GM19452 (cell line): ENCODE results near the gene STARD10.
"Not testable (repeated sequence)": the region's sequence is repeated elsewhere in the genome, so short reads cannot be mapped to it uniquely, and the experiment has no call there.

Experiments
- ATAC-seq: cut with Tn5 transposase; IDR thresholded peaks from one replicate; pipeline ENCODE4 v1.9.1; 2021; ENCODE audit not compliant: unreplicated experiment

STARD10 gene

DNA sequence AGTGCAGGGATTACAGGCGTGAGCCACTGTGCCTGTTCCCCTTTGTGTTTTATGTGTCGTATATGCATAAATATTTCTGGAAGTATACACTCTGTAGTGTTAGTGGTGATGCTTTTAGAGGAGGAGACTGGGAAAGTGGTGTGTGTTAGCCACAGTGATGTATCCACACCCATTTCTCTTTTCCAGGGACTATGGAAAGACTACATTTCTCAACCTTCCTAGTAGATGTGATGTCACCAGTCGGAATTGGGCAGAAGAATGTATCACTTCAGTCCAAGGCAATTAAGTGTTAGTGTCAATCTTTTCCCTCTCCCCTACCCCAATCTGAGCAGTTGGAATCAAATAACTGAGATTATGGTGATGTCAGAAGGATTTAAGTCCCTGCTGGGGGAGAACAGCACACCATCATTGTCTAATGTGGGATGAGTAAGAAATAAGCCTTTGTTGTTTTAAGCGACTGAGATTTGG lies 14.5 kb upstream of the STARD10 start:
- no peak for ATAC-seq

DNA sequence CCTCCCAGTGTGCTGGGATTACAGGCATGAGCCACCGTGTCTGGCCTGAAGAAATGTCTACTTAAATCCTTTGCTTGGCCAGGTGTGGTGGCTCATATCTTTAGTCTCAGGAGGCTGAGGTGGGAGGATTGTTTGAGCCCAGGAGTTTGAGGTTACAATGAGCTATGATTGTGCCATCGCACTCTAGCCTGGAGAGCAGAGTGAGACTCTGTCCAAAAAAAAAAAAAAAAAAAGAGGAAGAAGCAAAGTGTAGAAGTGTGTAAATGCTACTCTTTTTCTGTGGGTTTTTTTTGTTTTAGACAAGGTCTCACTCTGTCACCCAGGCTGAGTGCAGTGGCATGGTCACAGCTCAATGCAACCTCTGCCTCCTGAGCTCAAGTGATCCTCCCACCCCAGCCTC lies 13.9 kb upstream of the STARD10 start:
- ATAC-seq: no peak

DNA sequence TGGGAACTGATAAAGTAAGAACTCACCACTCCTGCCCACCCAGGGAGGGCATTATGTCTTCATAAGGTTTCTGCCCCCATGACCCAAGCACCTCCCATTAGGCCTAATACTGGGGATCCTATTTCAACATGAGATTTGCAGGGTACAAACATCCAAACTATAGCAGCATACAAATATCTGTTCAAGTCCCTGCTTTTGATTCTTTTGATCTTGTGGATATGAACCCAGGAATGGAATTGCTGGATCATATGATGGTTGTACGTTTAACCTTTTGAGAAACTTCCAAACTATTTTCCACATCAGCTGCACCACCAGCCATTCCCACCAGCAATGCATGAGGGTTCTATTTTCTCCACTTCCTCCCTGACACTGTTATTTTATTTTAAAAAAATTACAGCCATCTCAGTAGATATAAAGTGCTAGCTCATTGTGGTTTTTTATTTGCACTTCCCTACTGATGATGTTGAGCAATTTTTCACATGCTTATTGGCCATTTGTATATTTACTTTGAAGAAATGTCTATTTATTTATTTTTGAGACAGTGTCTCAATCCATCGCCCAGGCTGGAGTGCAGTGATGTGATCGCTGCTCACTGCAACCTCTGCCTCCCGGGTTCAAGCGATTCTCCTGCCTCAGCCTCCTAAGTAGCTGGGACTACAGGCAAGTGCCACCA lies 13.3 kb upstream of the STARD10 start:
- ATAC-seq: no peak

DNA sequence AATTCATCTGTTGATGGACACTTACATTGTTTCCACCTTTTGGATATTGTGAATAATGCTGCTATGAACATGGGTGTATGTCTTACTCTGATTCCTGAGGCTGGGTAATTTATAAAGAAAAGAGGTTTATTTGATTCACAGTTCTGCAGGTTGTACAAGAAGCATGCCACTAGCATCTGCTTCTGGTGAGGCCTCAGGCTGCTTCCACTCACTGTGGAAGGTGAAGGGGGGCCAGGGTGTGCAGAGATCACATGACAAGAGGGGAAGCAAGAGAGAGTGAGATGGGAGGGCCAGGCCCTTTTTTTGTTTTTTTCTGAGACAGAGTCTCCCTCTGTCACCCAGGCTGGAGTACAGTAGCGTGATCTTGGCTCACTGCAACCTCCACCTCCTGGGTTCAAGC lies 12.5 kb upstream of the STARD10 start:
- not testable (repeated sequence) for ATAC-seq

DNA sequence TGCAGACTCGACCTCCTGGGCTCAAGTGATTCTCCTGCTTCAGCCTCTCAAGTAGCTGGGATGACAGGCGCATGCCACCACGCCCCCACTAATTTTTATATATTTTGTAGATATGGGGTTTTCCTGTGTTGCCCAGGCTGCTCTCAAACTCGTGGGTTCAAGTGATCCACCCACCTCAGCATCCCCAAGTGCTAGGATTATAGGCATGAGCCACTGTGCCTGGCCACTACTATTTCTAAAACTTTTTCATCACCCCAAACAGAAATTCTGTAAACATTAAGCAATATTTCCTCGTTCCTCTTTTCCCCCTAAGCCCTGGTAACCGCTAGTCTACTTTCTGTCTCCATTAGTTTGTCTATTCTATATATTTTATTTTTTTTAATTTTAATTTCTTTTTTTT lies 11.4 kb upstream of the STARD10 start:
- ATAC-seq: no peak

DNA sequence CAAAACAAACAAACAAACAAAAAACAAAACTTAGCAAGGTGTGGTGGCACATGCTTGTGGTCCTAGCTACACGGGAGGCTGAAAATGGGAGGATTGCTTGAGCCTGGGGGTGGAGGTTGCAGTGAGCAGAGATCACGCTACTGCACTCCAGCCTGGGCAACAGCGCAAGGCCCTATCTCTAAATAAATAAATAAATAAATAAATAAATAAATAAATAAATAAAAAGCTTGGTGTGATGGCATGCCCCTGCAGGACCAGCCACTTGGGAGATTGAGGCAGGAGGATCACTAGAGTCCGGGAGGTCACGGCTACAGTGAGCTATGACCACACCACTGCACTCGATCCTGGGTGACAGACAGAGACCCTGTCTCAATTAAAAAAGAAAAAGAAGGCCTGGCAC lies 9.0 kb upstream of the STARD10 start:
- ATAC-seq: no peak

DNA sequence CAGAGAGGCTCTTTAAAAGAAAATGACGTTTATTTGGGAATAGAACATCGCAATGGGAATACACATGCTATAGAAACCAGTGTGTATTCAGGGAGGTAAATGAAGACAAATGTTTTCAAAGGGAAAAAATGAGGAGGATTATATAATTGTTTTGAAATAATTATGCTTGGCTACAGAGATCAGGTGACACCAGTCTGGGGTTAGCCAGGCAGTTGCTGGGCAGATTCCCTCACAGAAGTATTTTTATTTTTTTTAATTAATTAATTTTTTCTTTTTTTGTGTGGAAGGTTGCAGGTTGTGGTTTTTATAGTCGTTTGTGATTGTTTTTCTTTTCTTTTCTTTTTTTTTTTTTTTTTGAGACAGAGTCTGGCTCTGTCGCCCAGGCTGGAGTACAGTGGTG lies 5.6 kb upstream of the STARD10 start:
- ATAC-seq: no peak

DNA sequence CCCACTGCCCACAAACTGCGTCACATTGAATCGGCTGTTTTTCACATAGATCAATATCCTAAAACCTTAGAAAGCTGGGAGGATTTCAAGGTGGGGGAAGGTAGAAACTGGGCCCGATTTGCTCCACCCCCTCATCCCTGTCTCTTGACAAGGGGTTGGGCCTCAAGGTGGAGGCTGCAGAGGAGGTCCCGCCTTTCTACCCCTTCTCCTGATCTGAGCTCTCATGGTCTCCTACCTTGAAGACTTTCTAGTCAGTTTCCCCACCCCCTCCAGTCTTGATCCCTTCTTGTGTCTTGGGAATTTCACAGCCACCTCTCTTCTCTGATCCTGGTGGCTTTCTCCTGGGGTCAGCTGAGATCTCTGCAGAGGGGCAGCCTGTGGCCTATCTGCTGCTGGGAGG lies 4.5 kb upstream of the STARD10 start:
- no peak for ATAC-seq

DNA sequence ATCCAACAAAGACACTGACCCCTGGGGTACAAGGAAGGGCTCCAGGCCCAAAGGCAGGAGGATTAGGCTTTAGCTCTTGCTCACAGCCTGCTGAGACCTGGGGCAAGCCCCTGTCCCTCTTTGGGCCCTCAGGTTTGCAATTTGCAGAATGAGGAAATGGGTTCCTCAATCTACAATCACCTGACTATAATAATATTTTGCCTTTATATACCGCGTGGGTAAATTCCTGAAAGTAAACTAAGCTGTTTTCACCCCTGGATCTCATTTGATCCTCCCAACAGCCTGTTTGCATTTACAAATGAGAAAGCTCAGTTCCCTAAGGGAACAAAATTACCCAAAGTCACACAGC lies 797 bp downstream of the STARD10 start:
- ATAC-seq: no peak

DNA sequence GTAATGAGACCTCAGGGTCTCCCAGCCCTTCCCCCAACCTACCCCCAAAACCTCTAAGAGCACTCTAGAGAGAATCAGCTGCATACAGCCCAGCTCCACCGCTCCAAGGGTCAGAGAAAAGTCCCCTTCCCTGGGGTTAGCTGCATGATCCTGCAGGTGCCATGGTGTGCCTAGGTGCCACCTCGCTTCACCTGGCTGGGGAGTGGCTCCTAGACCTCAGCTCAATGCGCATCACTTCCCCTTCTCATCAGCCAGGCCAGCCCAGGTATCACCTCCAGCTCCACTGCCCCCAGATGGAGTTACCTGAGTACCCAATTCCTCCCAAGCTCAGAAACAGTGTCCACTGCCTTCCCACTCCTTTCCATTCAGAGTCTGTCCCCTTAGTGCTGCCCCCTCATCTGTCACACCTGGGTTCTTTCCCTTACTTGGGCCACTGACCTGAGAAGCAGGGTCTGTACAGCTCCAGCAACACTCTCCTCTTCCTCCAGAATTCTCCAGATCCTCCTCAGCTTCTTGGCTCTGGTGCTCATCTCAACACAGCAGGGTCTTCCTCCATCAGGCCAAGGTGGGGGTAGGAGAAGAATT lies 1.3 kb downstream of the STARD10 start:
- ATAC-seq: no peak

DNA sequence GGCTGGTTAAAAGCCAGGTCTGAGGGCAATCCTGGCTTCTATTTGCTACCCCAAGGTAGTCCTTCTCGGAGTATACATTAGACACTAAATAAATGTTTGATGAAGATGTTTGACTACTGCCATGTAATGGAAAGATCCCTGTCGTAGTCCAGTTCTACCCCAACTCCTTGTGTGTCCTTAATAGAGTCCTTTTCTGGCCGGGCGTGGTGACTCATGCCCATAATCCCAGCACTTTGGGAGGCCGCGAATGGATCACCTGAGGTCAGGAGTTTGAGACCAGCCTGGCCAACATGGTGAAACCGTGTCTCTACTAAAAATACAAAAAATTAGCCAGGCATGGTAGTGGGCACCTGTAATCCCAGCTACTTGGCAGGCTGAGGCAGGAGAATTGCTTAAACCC lies 2.6 kb downstream of the STARD10 start:
- not testable (repeated sequence) for ATAC-seq

DNA sequence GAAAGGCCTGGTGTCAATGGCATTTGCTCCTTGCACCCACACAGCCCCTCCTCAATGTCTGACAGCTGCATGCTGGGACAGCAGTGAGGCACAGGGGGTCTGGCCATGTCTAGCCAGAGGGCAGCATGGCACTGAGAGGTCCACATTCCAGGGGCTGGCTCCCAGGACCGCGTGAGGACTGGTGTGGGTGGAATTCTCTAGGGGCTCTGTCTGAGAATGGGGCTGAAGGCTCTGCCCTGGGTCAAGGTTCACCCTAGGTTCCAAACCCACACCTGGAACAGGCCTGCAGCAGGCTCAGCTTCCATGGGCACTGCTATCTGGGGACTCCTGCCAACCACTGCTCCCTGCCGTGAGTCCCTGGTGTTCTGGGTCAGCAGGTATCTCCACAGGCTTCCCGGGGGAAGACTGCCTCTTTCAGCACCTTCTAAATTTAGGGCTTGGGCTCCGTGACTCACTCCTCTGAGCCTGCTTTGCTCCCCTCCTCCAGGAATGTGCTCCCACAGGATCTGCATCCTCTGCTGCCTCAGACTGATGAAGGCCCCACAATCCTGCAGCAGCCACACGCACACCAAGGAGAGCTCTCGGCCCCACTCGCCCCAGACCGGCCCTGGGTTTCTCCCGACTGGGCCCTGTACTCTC lies 4.2 kb downstream of the STARD10 start:
- ATAC-seq: no peak

DNA sequence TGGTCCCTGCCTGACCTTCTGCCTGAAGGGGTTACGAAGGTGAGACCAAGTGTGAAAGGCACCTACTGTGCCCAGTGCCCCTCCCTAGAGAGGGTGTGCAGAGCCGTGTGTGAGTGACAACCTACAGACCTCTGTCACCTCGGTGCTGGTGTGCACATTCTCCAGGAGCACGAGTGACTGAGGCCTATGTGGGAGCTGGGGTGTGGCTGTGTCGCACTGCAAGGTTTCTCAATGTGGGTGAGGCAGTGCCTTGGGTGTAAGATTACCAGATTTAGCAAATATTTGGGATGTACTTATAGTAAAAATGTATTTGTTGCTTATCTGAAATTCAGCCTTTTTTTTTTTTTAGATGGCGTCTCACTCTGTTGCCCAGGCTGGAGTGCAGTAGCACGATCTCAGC lies 5.6 kb downstream of the STARD10 start:
- ATAC-seq: no peak

DNA sequence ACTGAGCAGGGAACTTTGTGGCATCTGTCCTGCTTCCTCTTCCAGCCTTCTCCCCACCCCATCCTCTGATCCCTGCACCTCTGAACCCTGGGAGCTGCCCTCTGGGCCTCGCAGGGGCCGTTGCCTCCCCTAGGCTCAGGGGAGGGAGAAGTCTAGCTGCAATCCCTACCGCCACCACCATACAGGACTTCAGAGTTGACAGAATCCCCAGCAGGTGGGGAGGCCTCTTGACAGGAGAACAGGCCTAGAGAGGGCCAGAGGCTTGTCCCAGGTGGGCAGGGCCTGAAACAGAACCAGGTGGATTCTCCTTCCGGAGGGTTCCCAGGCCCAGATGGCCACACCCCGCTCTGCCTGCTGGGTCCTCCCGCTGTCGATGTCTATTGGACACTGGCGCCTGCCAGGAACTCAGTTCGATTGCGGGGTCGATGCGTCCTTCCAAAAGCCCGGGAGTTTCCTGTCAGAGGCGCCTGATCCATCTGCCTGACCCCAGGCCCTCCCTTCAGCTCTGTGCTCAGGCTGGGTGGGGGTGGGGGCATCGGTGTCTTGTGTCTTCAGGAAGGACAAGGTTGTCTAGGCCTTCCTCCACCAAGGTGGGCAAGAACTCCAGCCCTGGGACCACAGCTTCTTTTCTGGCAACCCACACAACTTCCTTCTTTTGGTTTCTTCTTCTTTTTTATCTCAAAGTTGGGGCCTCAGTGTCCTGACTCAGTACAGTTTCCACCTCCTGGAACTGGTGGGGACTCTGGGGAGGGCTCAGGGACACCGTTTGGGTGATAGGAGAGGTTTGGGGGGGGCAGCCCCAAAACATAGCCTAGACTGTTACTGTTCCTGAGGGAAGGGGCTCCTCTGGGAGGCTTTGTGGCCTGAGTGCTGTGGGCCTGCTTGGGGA lies 6.4 kb downstream of the STARD10 start:
- no peak for ATAC-seq

DNA sequence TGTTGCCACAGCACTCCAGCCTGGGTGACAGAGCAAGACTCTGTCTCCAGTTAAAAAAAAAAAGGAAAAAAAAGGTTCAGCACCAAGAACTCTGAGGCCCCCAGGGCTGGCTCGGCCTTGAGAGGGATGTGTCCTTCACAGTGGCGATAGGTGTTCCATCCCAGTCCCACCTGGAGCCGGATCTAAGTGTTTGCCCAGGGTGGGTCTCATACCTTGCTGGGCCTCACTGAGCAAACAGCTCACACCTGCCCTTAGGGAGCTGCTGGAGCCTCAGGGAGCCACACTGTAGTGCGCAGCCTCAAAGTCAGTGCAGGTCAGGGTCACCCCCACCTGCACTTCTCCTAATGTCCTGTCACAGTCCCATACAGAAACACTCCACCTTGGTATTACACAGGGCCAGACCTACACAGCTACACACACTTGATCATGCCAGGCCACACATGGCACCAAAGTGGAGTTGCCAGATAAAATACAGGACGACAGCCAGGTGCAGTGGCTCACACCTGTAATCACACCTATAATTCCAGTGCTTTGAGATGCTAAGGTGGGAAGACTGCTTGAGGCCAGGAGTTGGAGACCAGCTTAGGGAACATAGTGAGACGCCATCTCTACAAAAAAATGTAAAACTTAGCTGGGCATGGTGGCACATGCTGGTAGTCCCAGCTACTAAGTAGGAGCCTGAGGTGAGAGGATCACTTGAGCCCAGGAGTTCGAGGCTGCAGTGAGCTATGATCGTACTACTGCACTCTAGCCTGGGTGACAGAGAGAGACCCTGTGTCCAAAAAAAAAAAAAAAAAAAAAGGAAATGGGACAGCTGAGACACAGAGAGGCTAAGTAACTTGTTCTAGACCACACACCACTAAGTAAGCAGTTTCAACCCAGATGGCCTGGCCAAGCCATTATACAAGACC lies 7.3 kb downstream of the STARD10 start:
- ATAC-seq: no peak

DNA sequence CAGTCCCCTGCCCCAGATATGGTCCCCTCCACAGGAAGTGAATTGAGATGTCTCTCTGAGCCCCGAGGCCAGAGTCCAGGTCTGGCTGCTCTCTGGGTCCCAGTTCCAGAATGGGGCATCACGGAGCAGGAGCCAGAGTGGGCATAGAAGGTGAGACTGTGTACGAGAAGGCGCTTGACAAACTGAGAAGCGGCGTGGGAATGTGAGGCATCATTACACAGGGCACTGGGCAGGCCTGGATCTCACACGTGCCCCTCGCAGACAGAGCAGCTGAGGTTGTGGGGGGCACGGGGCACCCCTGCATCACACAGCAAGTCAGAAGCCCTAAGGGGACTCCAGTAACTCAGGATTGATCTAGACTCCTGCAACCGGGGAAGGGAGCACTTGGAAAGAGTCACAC lies 9.2 kb downstream of the STARD10 start:
- no peak for ATAC-seq

DNA sequence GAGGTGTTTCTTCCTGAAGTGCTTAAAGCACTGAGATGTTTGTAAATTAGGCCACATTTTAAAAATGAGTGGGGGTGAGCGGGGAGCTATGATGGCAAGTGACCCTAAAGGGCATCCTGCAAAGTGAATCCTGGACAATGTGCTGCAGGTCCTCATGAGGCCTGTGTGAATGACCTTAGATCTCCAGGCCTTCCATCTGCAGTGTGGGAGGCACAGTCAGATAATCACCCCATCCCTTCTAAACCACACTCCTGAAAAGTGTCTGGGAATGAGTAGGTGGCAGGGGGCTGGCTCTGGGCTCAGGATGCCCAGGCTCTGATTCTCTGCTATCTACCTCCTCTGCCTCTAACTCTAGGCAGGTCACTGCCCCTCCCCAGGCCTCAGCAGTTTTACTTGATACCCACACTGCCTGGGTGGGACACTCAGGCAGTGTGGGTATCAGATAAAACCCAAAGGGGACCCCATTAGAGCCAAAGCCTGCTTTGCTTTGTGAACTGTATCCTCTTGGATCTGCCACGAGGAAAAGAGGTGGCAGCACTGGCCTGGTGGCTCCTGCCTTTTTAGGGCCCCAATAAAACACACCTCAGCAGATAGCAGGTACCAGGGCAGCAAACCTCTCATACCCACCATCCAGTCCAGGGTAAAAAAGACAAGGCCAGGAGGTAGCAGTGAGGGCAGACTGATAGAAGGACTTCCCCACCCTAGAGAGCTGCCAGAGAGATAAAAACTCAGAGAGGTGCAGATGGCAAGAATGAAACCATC lies 10.5 kb downstream of the STARD10 start:
- ATAC-seq: no peak

DNA sequence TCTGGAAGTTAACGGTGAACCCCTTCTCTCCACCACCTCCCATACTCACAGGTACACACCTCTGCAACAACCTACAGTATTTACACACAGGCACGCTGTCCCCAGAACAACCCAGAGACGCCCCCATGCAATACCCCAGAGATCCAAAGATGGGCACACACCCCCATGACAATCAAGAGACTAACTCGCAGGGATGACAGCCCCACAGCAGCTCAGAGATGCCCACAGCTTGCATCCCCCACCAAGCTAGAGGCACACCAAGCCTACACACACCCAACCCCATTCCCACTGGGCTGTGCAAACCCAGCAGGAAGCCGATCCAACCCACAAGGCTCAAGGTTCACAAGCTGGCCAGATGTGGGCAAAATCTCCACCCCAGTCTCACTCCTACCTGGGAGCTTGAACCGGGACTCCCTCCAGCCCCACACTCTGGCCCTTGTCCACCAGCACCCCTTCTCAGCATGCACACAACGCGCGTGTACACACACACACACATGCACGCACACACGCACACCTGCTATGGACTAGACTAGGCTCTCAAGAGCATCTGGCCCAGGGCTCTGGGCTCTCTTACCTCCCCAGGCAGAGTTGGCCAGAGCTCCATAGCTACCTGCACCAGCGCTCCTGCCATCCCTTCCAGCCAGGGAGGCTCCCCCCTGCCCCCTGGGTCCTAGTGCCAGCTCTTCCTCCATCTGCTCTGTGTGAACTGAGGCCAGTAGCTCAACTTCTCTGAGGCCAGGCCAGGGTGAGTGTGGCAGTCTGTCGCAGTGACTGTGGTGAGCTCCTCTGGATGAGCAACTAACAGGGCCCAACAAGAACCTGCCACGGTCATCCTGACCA lies 11.5 kb downstream of the STARD10 start:
- ATAC-seq: no peak
